T47D (cell line): Measurements from ENCODE around the gene ACYP2.
A peak's percentile ranks its signal among the peaks of the same experiment; 100 is the strongest.
"Not testable (repeated sequence)": the region's sequence is repeated elsewhere in the genome, so short reads cannot be mapped to it uniquely, and the experiment has no call there.

Experiments used
- DNase-seq, 2 experiments: peaks; one replicate each; pipeline versions ENCODE4 v3.0.0 to v3.0.0-alpha.2; 2011 to 2012; ENCODE audit warnings: low read depth in 1 of 2, low spot score in 1 of 2
- JUND ChIP-seq: IDR thresholded peaks from 2 replicates; pipeline ENCODE4 v1.6.1; 2012; ENCODE audit warnings: low read depth
- in situ Hi-C: cut with HindIII; loops from 2 replicates; pipeline ENCODE4 v1.10.0; 2016; ENCODE audit warnings: low sequenced_read_pairs, low pct_unique_long_range_greater_than_20kb

Gene ACYP2

GRCh38 chr2:54084600-54084999, 30.8 kb upstream of the ACYP2 start:
- DNase-seq = peak in 1 of 2 experiments; percentile 33
- in situ Hi-C loops = no loop called here
- no peak for TF ChIP-seq JUND

- in situ Hi-C loops = no loop called here
- TF ChIP-seq JUND = no peak
- DNase-seq = peak in 1 of 2 experiments; percentile 40
These were observed 30.3 kb upstream of the ACYP2 start for GRCh38 chr2:54085069-54085468.

GRCh38 chr2:54086157-54086556, 29.3 kb upstream of the ACYP2 start:
- no peak for TF ChIP-seq JUND
- no peak for DNase-seq
- in situ Hi-C loops = no loop called here

GRCh38 chr2:54088191-54088634, 27.2 kb upstream of the ACYP2 start:
- in situ Hi-C loops = no loop called here
- TF ChIP-seq JUND = no peak
- DNase-seq = no peak

- TF ChIP-seq JUND = no peak
- in situ Hi-C loops = no loop called here
- no peak for DNase-seq
These were observed 26.7 kb upstream of the ACYP2 start for GRCh38 chr2:54088719-54089118.

- DNase-seq = no peak
- TF ChIP-seq JUND = no peak
- in situ Hi-C loops = no loop called here
These were observed 24.8 kb upstream of the ACYP2 start for GRCh38 chr2:54090521-54091117.

- TF ChIP-seq JUND = no peak
- peak in 1 of 2 experiments; percentile 22 for DNase-seq
- in situ Hi-C loops = no loop called here
These were observed 22.5 kb upstream of the ACYP2 start for GRCh38 chr2:54092940-54093339.

GRCh38 chr2:54095406-54095805, 20.0 kb upstream of the ACYP2 start:
- in situ Hi-C loops, DNase-seq: not testable (repeated sequence)

- DNase-seq = not testable (repeated sequence)
These were observed 19.3 kb upstream of the ACYP2 start for GRCh38 chr2:54096141-54096540.

GRCh38 chr2:54097124-54097523, 18.3 kb upstream of the ACYP2 start:
- in situ Hi-C loops = no loop called here
- no peak for TF ChIP-seq JUND
- no peak for DNase-seq

More at GRCh38 chr2:54096141-54096540, 19.3 kb upstream of the ACYP2 start:
- in situ Hi-C loops = not testable (repeated sequence)

GRCh38 chr2:54099370-54099769, 16.0 kb upstream of the ACYP2 start:
- in situ Hi-C loops = no loop called here
- no peak for DNase-seq
- no peak for TF ChIP-seq JUND

GRCh38 chr2:54099829-54100585, 15.4 kb upstream of the ACYP2 start:
- no peak for TF ChIP-seq JUND
- DNase-seq = no peak
- in situ Hi-C loops = no loop called here

- in situ Hi-C loops = no loop called here
- TF ChIP-seq JUND = no peak
- DNase-seq = no peak
These were observed 14.6 kb upstream of the ACYP2 start for GRCh38 chr2:54100772-54101171.
